H7 (cell line): ENCODE data around the gene SUGP1. TPM values are rescaled to one million over a fixed set of nuclear protein-coding genes. Genes with fewer than 3 reads are reported as not detected.

Experiments
- DNase-seq: peaks from one replicate; pipeline ENCODE4 v3.0.0; 2012
- H3K27me3 ChIP-seq: 2 replicates; pipeline ENCODE4 v1.6.0; 2011; ENCODE audit warnings: mild to moderate bottlenecking, low read length; ENCODE audit not compliant: control insufficient read depth, insufficient read depth
- H3K36me3 ChIP-seq: replicated peaks from 2 replicates; pipeline ENCODE4 v1.5.1; 2011; ENCODE audit warnings: low read length; ENCODE audit not compliant: control insufficient read depth, insufficient read depth
- H3K4me3 ChIP-seq: 2 replicates; pipeline ENCODE4 v1.5.1; 2011; ENCODE audit warnings: low read depth, mild to moderate bottlenecking, control low read depth, low read length, moderate library complexity; ENCODE audit not compliant: insufficient read depth
- total RNA-seq: library from RNA; depleted of rRNA; stranded (reverse); fragments of >200 nt; shearing (Covaris generic); gene quantifications from 2 replicates; pipeline ENCODE4 v1.2.3, GENCODE V29; 2014; rRNA removed

The SUGP1 gene
- total RNA-seq, 1 experiment from 2014 or later, result 44.4 TPM

DNA sequence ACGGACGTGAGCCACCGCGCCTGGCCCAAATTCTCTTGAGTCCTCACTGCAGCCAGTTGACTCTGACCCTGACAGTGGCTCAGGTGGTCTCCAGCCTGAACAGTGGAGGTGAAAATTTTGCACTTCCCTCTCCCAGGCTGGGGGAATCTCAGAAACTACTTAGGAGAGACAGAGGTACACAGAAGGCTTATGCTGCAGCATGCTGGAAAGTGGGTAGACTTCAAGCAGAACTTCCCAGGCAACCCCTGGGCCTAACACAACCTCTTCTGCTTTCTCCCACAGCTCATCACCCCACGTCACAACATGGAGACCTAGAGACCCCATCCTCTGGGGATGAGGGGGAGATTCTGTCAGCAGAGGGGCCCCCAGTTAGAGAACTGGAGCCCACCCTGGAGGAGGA lies 94.1 kb downstream of the SUGP1 start:
- H3K36me3 ChIP-seq, result no peaks in the 10 kb centered on the region
- peaks cover 36% of the 10 kb centered on the region for H3K27me3 ChIP-seq
- no peak overlapping the region for H3K4me3 ChIP-seq
- DNase-seq, result no peak

Other genes starting within 250 kb of the SUGP1 start
- 26.6 and 36.3 TPM in 2 replicates for gene TMEM161A, start 182.0 kb downstream of the SUGP1 start, total RNA-seq
- 0.80 TPM in 1 of 2 replicates, not detected in the other for gene MEF2B, start 150.2 kb downstream of the SUGP1 start, total RNA-seq
- 12.5 and 18.9 TPM in 2 replicates for gene BORCS8, start 128.4 kb downstream of the SUGP1 start, total RNA-seq
- gene RFXANK, start 128.3 kb downstream of the SUGP1 start, total RNA-seq, result 43.5 and 51.0 TPM in 2 replicates
- gene NR2C2AP, start 117.1 kb downstream of the SUGP1 start, total RNA-seq, result 25.8 and 31.4 TPM in 2 replicates
- 0.81 and 1.7 TPM in 2 replicates for gene NCAN, start 108.6 kb downstream of the SUGP1 start, total RNA-seq
- 0.52 and 1.4 TPM in 2 replicates for gene TM6SF2, start 47.2 kb downstream of the SUGP1 start, total RNA-seq
- gene MAU2, start 320 bp upstream of the SUGP1 start, total RNA-seq, result 39.9 and 43.3 TPM in 2 replicates
- 104 and 130 TPM in 2 replicates for gene GATAD2A, start 85.2 kb upstream of the SUGP1 start, total RNA-seq
- gene TSSK6, start 195.0 kb upstream of the SUGP1 start, total RNA-seq, result 4.7 and 9.8 TPM in 2 replicates
- 249 and 291 TPM in 2 replicates for gene NDUFA13, start 195.7 kb upstream of the SUGP1 start, total RNA-seq
- 0.74 and 1.2 TPM in 2 replicates for gene YJEFN3, start 208.4 kb upstream of the SUGP1 start, total RNA-seq
- 4.4 and 7.0 TPM in 2 replicates for gene CILP2, start 217.8 kb upstream of the SUGP1 start, total RNA-seq